Muscle of arm (tissue), 14 donors: ENCODE data around the gene MTM1. TPM values are rescaled to one million over a fixed set of nuclear protein-coding genes. Genes with fewer than 3 reads are reported as not detected.

ENCODE experiments used
- DNase-seq: peaks from one replicate; pipeline ENCODE4 v3.0.0-alpha.2; 2013
- long read RNA-seq, 11 donors: transcript quantifications; one replicate each; lab custom pipeline, GENCODE V29; 2026
- polyA plus RNA-seq, 12 donors: library from polyadenylated mRNA; unstranded; fragments of 120-200 nt; gene quantifications; one replicate each; pipeline ENCODE4 v1.2.1, GENCODE V29; 2013; ENCODE audit not compliant: insufficient read length in 12 of 12

The MTM1 gene
- polyA plus RNA-seq = 10 to 100 TPM in 1 of 12 donors, 1 to 10 TPM in 10, not detected in 1; 4.3 to 13.5 (median 6.3) TPM
- long read RNA-seq, donor 1, partial matches to known transcripts = 9 of 10 reads
- long read RNA-seq, donor 1, other reads (novel, unspliced or antisense) = 0 of 10 reads
- long read RNA-seq, donor 2 = 0 reads
- long read RNA-seq, donor 3 = 0 reads
- long read RNA-seq, donor 4, partial matches to known transcripts = 0 of 1 reads
- long read RNA-seq, donor 4, other reads (novel, unspliced or antisense) = 0 of 1 reads
- long read RNA-seq, donor 5 = 0 reads
- long read RNA-seq, donor 6 = 0 reads
- long read RNA-seq, donor 7 = 0 reads
- long read RNA-seq, donor 8 = 0 reads
- long read RNA-seq, donor 9 = 0 reads
- long read RNA-seq, donor 10, partial matches to known transcripts = 0 of 1 reads
- long read RNA-seq, donor 10, other reads (novel, unspliced or antisense) = 0 of 1 reads
- long read RNA-seq, donor 11 = 0 reads

- peak; percentile 90 for DNase-seq
Observed at GRCh38 chrX:150568320-150569154, at the start of gene MTM1. Gene MTM1, plus strand, starts transcription at chrX:150568621. Its CDS starts 23,994 bp downstream, at chrX:150592615.

GRCh38 chrX:150522494-150522893 lies 45.9 kb upstream of the MTM1 start:
- no peak for DNase-seq

GRCh38 chrX:150525061-150525919 lies 43.1 kb upstream of the MTM1 start:
- DNase-seq = no peak

- DNase-seq = no peak
Observed at GRCh38 chrX:150526692-150527091, 41.7 kb upstream of the MTM1 start.

GRCh38 chrX:150527108-150527507 lies 41.3 kb upstream of the MTM1 start:
- no peak for DNase-seq

GRCh38 chrX:150529587-150529986 lies 38.8 kb upstream of the MTM1 start:
- DNase-seq = no peak

GRCh38 chrX:150530821-150531220 lies 37.6 kb upstream of the MTM1 start:
- no peak for DNase-seq

GRCh38 chrX:150531467-150531866 lies 37.0 kb upstream of the MTM1 start:
- no peak for DNase-seq

- DNase-seq = no peak
Observed at GRCh38 chrX:150533863-150534262, 34.6 kb upstream of the MTM1 start.

GRCh38 chrX:150536455-150537116 lies 31.8 kb upstream of the MTM1 start:
- no peak for DNase-seq

- no peak for DNase-seq
Observed at GRCh38 chrX:150537851-150538250, 30.6 kb upstream of the MTM1 start.

GRCh38 chrX:150540965-150541364 lies 27.5 kb upstream of the MTM1 start:
- DNase-seq = no peak

- no peak for DNase-seq
Observed at GRCh38 chrX:150542846-150543229, 25.6 kb upstream of the MTM1 start.

GRCh38 chrX:150543230-150544155 lies 24.9 kb upstream of the MTM1 start:
- no peak for DNase-seq

- DNase-seq = no peak
Observed at GRCh38 chrX:150544222-150544787, 24.1 kb upstream of the MTM1 start.

GRCh38 chrX:150544835-150545770 lies 23.3 kb upstream of the MTM1 start:
- no peak for DNase-seq

- DNase-seq = no peak
Observed at GRCh38 chrX:150546711-150547153, 21.7 kb upstream of the MTM1 start.

- peak; percentile 37 for DNase-seq
Observed at GRCh38 chrX:150547375-150548115, 20.9 kb upstream of the MTM1 start.
